Suppressor macrophage treated with lipopolysaccharide for 4 hours (primary cell): ENCODE measurements around the gene PCDH9.

ENCODE experiments used
- DNase-seq: peaks from one replicate; pipeline ENCODE4 v3.0.0-alpha.2; 2020

PCDH9 gene

DNA sequence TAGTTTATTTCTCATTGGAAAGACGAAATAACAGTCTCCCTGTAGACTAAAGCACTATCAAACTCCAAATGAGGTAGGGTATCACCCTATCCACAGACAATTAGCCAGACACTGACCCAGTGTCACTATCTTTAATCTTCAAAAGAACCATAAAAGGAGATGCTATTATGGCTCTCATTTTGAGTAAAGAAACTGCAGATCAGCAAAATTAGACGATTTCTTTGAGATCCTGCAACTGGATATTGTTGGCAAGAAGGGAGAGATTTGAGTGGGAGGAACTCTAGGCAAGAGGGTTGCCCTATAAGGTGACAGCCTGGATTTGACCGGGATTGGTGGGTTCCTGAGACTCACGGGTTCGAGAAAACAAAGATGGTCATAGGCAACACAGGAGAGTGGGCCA lies 71.2 kb downstream of the PCDH9 start:
- no peak for DNase-seq

DNA sequence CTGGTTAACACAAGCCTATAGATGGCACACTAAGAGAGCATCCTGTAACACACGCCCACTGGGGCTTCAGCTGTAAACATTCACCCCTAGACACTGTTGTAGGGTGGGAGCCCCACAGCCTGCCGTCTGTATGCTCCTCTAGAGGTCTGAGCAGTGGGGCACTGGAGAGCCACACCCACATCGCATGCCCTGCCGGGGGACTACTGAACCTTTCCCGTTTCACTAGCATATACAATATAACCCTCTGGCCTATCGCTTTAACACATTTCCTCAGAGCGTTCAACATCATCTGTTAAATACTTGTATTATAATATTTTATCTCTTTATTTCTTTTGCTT lies 73.4 kb downstream of the PCDH9 start:
- DNase-seq, result no peak

- DNase-seq, result no peak
These were observed 74.0 kb downstream of the PCDH9 start for GRCh38 chr13:67155898-67156722.

GRCh38 chr13:67152085-67152484 lies 78.1 kb downstream of the PCDH9 start:
- DNase-seq, result no peak

GRCh38 chr13:67151652-67152051 lies 78.5 kb downstream of the PCDH9 start:
- no peak for DNase-seq

DNA sequence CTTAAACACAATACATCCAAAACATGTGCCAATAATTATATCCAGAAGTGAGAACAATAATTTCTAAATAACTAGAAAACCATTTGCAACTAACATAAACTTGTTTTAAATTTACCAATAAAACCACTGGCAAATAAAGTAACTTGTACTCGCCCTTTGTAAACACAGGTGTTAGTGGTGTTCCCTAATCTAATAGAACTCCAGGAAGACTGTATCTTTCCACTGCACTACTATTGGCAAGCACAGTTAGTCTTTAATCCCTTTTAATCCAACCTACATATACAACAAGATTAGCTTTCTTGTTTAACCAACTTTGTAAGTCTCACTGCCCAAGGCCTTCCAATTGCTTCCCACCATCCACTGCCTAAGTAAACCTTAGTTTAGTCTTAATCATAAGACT lies 79.5 kb downstream of the PCDH9 start:
- DNase-seq, result no peak

GRCh38 chr13:67148161-67148571 lies 82.0 kb downstream of the PCDH9 start:
- no peak for DNase-seq

GRCh38 chr13:67147342-67148133 lies 82.6 kb downstream of the PCDH9 start:
- DNase-seq, result no peak

DNA sequence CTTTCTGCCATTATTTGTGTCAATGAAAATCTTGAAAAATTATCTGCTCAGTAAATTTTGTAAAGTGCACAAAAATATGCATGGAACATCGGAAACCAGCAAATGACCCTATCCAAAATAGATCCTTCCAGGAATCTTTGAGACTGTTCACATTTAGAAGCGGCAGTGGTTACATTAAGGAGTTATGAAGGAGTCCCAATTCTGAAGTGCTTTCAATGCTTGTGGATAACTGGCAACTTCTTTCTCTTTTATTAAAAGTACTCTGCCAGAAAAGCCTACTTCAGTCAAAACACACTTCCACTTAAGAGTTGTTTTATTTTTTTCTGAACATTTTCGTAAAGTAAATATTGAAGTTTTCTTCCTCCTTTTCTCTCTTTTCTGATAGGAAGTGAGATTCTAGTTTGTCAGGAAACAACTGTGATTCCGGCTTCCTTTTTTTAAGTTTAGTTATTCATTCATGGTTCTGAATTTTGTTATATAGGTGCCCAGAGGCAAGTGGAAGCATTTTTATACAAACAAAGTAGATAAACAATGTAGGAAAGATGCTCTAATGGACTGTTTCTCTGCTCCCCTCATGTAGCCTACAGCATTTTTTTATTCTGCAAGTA lies 83.5 kb downstream of the PCDH9 start:
- no peak for DNase-seq

DNA sequence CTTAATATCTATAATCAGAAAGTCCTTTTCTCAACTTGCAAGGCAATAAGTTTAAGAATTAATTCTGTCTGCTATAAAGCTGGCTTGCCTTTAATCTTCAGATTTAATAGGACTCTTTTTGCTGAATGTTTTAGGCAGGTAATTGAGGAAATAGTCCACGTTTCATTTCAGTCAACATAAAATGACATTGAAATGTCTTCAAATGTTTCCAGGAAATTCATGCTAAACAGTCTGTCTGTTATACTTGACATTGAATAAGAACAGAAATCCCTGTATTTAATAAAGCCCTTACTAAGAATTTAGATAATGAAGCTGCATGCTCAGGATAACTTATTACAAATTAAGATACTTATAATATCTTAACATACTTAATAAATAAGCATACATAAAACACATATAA lies 84.2 kb downstream of the PCDH9 start:
- DNase-seq, result no peak

GRCh38 chr13:67143544-67144115 lies 86.5 kb downstream of the PCDH9 start:
- no peak for DNase-seq

DNA sequence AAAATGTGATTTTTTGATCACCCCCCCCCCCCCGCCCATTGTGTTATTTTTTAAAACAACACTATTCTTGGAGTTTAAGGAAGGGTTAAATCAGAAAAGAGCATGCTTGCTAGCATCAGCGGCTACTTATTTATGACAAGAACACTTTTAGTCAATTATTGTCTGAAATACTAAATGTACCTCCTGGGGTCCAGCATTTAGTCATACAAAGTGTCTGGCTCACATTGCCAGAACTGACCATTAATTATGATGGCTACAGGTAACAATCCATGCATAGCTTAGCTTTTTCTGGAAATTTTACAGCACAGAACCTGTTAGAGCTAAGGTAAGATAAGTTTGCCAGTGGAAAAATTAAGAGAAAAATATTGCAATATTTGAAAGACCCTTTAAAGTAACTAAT lies 90.1 kb downstream of the PCDH9 start:
- DNase-seq, result no peak

DNA sequence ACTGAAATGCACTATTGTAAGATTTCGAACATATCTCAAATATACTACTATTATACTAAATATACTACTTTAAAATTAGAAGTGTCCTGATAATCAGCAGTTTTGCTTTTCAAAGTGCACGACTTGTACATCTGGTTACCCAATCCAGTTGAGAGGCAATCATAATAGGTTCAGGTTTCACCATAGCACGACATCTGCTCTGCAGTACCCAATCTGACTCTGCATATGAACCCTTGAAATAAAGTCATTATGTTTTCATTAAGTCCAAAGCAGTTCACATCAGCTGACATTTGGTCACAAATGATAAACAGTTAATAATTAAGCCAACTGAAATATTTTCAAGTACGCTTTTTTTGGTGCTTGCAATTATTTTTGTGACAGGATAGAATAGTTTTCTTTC lies 90.6 kb downstream of the PCDH9 start:
- no peak for DNase-seq

GRCh38 chr13:67138970-67139369 lies 91.2 kb downstream of the PCDH9 start:
- no peak for DNase-seq

DNA sequence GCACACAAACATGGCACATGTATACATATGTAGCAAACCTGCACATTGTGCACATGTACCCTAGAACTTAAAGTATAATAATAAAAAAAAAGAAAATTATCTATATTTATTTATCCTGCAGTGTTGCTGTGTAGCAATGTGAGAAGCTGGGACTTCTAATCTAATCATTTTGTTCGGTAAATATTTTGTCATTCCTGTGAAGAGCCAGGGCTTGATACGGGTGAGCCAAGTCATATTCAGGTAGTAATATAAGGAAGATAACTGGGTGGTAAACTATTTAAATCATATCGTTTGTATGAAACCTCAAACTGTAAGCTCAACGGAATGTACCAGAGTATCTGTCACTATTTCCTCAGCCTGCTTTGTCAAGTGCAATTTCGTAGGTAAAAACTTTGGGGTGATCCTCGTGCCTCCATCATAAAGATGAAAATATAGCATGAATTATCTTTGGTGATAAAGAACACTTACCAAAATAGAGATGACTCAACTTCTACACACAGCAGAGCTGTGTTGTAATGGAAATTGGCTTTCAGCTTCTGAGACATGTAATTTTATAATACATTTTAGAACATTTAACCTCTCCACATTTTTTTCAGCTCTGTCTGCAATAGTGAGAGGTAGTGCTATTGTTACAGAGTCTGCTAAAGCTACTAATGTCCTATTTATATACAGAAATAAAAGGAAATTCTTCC lies 92.9 kb downstream of the PCDH9 start:
- DNase-seq, result no peak

- no peak for DNase-seq
These were observed 94.0 kb downstream of the PCDH9 start for GRCh38 chr13:67136157-67136556.

- no peak for DNase-seq
These were observed 94.8 kb downstream of the PCDH9 start for GRCh38 chr13:67135356-67135755.

DNA sequence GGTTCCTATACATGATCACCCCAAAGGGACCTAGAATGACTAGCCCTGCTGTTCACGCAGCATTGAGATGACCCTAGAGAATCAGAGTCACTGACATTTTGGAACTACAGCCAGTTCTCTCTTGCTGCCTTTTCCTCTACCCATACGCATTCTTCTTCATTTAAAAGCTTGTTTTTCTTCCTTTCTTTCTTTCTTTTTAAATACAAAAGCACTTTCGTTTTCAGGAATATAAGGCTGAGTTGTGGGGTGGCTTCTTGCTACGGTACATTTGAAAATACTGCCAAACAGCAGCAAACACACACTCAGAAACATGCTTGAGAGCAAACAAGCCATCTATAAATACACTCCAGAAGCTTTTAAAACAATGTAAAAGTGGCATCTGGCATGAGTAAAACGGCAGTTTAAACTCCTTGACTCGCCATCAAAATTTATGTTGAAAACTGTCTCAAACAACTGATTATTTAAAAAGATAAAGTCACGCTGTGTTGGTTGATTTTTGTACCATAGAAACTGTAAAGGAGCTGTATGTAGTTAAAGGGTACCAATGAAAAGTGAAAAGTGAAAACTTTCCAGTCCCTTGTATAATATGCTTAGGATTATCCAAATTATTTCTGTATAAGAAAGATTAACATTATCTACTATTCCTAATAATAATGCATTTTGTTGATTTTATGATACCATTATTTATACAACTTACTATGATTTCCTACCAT lies 95.6 kb downstream of the PCDH9 start:
- DNase-seq, result no peak

GRCh38 chr13:67133476-67133875 lies 96.7 kb downstream of the PCDH9 start:
- DNase-seq, result no peak

DNA sequence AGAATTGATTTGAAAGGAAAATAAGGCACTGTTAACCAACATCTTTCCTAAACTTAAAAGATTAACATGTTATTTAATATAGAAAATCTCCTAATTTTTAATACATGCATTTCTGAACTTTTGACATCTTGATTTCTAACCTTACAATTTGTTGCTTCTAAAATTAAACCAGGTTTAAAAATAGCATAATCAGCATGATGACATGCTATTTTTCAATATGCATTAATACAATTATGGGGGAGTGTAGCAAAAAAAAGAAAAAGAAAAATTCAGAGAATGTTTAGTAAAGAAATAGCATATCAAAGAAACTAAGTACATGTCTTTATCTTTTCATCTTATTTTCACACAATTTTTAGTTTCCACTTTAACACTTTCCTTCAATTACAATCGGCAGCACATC lies 98.7 kb downstream of the PCDH9 start:
- DNase-seq, result no peak

GRCh38 chr13:67130444-67130843 lies 99.7 kb downstream of the PCDH9 start:
- DNase-seq, result no peak

DNA sequence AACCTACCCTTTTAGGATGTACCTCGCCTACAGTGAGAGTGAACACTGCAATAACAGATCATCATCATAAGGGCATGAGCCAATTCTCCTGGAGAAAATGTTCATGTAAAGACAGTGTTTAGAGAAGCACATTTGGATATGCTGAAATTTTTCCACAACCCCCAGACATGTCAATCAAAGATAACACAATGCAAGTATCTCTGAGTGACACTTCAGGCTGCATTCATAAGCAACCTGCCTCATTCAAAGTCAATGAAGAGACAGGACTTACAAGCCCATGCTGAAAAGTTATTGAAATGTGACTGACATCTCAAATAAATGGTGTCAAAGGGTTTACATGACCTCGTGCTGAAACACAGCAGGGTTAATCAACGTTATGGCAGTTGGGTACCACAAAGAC lies 102.0 kb downstream of the PCDH9 start:
- DNase-seq, result no peak
